HG02642 (cell line): ENCODE results near the gene RASSF7.

ENCODE experiments used
- ATAC-seq: cut with Tn5 transposase; IDR thresholded peaks from one replicate; pipeline ENCODE4 v1.9.1; 2021; ENCODE audit warnings: mild to moderate bottlenecking; ENCODE audit not compliant: unreplicated experiment, poor library complexity

RASSF7 gene

DNA sequence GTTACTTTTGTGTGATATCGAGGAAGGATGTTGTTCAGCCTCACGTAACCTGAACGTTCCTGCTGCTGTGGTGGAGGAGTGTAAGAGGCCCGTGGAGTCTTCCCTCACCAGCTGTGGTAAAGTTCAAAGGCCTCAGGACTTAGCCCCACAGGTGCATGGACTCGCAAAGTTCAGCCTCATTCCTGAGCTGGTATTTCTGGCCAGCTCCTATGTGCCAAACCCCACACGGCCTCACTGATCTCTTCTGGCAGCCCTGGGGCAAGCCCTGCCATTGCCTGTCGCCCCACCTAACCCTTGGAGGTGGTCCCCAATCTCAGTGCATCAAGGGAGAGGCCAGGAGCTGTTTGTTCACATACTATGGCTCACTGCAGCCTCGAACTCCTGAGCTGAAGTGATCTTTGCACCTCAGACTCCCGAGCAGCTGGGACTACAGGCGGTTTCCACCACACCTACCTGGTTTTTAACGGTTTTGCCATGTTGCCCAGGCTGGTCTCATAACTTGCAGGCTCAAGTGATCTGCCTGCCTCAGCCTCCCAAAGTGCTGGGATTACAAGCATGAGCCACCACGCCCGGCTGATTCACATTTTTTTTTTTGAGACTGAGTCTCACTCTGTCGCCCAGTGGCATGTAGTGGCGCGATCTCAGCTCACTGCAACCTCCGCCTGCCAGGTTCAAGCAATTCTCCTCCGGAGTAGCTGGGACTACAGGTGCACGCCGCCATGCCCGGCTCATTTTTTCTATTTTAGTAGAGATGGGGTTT lies 17.7 kb downstream of the RASSF7 start:
- ATAC-seq: no peak

GRCh38 chr11:579830-580601 lies 19.2 kb downstream of the RASSF7 start:
- no peak for ATAC-seq

DNA sequence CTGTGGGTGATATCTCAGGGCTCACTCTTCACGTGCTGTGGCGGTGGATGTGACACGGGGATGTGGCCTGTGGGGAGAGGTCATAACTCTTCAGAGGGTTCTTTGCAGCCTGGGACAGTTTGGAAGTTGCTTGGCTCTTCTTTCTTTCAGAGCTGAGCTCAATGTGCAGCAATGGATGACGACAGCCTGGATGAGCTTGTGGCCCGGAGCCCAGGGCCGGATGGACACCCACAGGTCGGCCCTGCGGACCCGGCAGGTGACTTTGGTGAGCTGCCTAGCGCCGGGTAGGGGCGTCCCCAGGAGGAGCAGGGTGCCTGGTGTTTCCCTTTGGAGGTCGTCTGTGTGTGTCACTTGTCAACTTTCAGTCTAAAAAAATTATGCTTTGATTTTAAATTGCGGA lies 20.6 kb downstream of the RASSF7 start:
- ATAC-seq: no peak

GRCh38 chr11:581752-582151 lies 21.0 kb downstream of the RASSF7 start:
- no peak for ATAC-seq

- no peak for ATAC-seq
Measured at GRCh38 chr11:584287-584686, 23.5 kb downstream of the RASSF7 start.

GRCh38 chr11:586376-587316 lies 25.9 kb downstream of the RASSF7 start:
- no peak for ATAC-seq

DNA sequence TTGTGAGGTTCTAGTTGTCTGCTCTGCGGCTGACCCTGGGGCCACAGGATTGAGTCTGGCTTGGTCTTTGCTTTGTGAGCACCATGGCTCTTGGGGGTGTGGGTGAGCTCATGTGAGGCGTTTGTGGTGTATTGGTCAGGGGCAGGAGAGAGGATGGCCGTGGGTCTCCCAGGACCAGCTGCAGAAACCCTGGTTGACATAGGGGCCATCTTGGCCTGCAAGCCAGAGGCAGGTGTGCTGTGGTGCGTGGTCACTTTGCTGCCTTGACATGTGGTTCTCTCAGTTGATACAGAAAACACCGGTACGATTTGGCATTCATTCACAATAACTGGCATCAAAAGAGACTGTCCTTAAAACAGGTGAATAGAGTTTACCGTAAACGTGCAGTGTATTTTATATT lies 26.8 kb downstream of the RASSF7 start:
- ATAC-seq: no peak

- ATAC-seq: no peak
Measured at GRCh38 chr11:587978-588380, 27.2 kb downstream of the RASSF7 start.

- no peak for ATAC-seq
Measured at GRCh38 chr11:589798-590197, 29.0 kb downstream of the RASSF7 start.

GRCh38 chr11:590997-591396 lies 30.2 kb downstream of the RASSF7 start:
- no peak for ATAC-seq

DNA sequence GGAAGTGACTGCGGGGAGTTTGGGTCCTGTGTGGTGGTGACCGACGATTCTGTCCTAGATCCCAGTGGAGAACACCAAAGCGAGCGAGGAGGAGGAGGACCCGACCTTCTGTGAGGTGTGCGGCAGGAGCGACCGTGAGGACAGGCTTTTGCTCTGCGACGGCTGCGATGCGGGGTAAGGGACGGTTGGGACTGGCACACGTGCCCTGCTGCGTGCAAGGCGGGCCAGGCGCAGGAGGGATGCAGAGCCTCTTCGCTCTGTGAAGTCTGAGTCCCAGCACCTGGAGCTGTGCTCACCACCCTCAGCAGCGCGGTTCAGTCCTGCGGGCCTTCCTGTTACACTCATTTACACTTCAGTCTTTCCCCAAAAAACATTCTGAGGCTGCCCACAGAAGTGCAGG lies 31.7 kb downstream of the RASSF7 start:
- ATAC-seq: no peak

GRCh38 chr11:592918-593317 lies 32.1 kb downstream of the RASSF7 start:
- no peak for ATAC-seq

DNA sequence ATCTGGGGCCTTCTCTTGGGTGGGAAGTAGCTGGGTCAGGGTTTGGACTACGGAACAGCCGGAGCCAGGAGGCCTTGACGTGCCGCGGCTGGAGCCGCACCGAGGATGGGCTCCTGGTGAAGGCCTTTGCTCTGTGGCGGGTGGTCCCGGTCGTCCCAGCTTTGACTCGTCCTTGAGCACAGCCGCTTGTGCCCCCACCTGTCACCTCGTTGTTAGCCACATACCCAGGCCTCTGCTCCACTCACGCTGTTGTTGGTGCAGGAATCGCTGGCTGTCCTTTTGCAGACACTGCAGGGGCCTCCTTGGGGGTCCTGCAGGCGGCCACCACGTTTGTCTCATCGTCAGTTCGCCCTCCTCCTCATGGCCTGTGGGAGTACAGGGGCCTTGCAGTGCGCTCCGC lies 32.6 kb downstream of the RASSF7 start:
- ATAC-seq: no peak

DNA sequence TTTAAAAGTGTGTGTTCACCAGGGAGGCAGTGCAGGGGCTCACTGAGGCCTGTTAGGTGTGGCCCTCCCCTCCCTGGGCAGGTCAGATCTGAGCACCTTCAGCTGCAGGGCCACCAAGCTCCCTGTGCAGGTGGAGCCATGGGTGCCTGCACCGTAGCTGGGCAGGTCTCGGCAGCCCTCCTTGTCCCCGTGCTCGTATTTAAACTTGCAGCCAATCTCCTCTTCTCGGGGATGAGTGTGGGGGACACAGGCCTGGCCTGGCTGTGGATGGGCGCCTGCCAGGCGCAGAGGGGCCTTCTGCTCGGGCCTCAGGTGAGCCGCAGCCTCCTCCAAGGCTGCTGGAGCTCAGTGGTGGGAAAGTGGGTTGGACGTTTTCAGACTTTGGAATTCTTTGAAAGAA lies 34.6 kb downstream of the RASSF7 start:
- no peak for ATAC-seq

- ATAC-seq: no peak
Measured at GRCh38 chr11:596374-596773, 35.6 kb downstream of the RASSF7 start.

DNA sequence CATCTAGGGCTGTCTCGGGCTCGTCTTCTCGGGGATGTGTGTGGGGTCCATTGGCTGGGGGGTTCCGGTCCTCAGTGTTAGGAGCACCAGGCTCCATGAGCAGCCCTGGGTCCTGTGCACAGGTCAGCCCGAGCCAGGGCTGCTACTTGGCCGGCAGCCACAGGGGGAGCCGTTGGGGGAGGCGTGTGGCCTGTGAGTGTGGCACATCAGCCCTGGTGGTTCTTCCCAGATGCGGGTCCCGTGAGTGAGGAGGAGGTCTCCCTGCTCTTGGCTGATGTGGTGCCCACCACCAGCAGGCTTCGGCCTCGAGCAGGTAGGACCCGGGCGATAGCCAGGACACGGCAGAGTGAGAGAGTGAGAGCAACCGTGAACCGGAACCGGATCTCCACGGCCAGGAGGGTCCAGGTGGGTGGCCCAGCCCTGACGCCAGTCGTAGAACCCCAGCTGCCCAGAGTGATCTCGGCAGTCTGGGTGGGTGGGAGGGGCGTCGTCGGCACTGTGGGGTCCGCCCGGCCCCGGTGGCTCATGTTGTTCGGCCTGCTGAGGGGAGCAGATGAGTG lies 36.5 kb downstream of the RASSF7 start:
- ATAC-seq: no peak

DNA sequence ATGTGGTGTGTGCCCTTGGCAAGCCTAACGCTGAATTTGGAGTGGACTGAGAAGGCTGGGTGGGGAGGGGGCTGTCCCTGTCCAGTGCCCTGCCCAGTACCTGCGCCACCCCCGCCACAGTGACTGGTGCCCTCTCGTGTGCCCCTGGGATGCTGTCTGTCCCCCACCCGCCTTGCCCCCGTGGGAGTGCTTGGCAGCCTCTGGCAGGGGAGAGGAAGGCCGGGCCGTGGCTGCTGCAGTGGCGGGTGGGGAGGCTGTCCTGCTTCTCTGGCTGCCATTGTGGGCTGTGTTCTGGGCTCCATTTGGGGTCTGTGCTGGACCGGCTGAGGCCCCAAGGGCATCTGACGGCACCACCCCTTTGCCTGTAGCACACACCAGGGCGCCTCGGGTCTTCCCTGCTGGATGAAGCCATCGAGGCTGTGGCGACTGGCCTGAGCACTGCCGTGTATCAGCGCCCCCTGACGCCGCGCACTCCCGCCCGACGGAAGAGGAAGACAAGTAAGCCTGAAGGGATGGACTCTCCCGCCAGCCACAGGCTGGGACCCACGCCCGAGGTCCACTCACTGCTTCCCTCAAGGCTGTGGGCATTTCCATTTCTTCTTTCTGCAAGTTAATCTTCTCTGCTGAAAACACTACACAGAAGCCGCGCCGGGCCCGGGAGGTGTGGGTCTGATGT lies 37.4 kb downstream of the RASSF7 start:
- ATAC-seq: no peak

GRCh38 chr11:601573-602245 lies 40.9 kb downstream of the RASSF7 start:
- ATAC-seq: no peak

DNA sequence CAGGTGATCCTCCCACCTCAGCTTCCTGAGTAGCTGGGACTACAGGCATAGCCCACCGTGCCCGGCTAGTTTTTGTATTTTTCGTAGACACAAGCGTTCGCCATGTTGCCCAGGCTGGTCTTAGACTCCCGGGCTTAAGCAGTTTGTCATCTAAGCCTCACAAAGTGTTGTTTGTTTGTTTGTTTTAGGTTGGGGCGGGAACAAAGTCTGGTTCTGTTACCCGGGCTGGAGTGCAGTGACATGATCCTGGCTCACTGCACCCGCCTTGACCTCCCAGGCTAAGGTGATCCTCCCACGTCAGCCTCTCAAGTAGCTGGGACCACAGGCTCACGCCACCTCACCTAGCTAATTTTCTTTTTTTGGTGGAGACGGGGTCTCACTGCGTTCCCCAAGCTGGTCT lies 42.4 kb downstream of the RASSF7 start:
- ATAC-seq: no peak
